OCI-LY3 (cell line): ENCODE data around the gene DHX57.

Experiments
- EZH2phosphoT487 ChIP-seq: fragments of 200-600 bp; shearing (Covaris generic); IDR thresholded peaks from 2 replicates; pipeline ENCODE4 v1.6.1; 2018; ENCODE audit warnings: antibody characterized with exemption, mixed run types, low read depth
- TF ChIP-seq, protein P1 (sequence below): fragments of 200-600, 300-600 bp; sonication (generic); IDR thresholded peaks from 2 replicates; pipeline ENCODE4 v1.5.1; 2014; ENCODE audit warnings: antibody characterized with exemption, low read length, low read depth

DNA sequence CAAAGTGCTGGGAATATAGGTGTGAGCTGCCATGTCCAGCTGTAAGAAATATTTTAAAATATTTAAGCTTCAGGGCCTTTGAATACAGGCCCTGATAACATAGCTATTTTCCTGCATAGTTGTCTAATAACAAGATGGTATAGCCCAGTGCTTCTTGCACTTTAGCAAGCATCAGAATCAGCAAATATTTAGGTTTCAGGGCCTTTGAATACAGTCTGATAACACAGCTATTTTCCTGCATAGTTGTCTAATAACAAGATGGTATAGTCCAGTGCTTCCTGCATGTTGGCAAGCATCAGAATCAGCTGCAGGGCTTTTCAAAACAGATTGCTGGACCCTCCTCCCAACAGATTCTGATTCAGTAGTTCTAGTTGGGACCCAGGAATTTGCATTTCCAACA, 92.1 kb downstream of the DHX57 start:
- TF ChIP-seq, protein P1, sequence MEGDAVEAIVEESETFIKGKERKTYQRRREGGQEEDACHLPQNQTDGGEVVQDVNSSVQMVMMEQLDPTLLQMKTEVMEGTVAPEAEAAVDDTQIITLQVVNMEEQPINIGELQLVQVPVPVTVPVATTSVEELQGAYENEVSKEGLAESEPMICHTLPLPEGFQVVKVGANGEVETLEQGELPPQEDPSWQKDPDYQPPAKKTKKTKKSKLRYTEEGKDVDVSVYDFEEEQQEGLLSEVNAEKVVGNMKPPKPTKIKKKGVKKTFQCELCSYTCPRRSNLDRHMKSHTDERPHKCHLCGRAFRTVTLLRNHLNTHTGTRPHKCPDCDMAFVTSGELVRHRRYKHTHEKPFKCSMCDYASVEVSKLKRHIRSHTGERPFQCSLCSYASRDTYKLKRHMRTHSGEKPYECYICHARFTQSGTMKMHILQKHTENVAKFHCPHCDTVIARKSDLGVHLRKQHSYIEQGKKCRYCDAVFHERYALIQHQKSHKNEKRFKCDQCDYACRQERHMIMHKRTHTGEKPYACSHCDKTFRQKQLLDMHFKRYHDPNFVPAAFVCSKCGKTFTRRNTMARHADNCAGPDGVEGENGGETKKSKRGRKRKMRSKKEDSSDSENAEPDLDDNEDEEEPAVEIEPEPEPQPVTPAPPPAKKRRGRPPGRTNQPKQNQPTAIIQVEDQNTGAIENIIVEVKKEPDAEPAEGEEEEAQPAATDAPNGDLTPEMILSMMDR: no peak
- no peak for TF ChIP-seq EZH2phosphoT487
